Tibial nerve (tissue), 3 donors: ENCODE results near the gene CCDC171.

Experiments
- CTCF ChIP-seq, 5 experiments: fragments of 200-600 bp in 3 of 5; fragments of 450-650 bp in 2 of 5; sonication (generic) in 3 of 5; IDR thresholded peaks; one replicate each; pipeline ENCODE4 v1.5.1; 2016 to 2019; ENCODE audit warnings: antibody characterized with exemption in 5 of 5, mild to moderate bottlenecking in 3 of 5, moderate library complexity in 2 of 5
- POLR2A ChIP-seq, 2 donors: fragments of 450-650 bp; IDR thresholded peaks; one replicate each; pipeline ENCODE4 v1.6.1; 2017; ENCODE audit warnings: antibody characterized with exemption in 2 of 2, mild to moderate bottlenecking in 2 of 2, moderate library complexity in 2 of 2

- TF ChIP-seq CTCF (IDR thresholded peaks at IDR 0.05): no peak
- TF ChIP-seq POLR2A (IDR thresholded peaks at IDR 0.05): no peak
Measured at GRCh38 chr9:15846611-15847010, 293.8 kb downstream of the CCDC171 start.
